ENCODE data around the gene REV1. TPM values are rescaled to one million over a fixed set of nuclear protein-coding genes. Genes with fewer than 3 reads are reported as not detected.

Gene REV1
- total and polyA plus RNA-seq, 2 of the 4 experiments (the other 2 are of a cell fraction), result 13.4 to 30.1 TPM

DNA sequence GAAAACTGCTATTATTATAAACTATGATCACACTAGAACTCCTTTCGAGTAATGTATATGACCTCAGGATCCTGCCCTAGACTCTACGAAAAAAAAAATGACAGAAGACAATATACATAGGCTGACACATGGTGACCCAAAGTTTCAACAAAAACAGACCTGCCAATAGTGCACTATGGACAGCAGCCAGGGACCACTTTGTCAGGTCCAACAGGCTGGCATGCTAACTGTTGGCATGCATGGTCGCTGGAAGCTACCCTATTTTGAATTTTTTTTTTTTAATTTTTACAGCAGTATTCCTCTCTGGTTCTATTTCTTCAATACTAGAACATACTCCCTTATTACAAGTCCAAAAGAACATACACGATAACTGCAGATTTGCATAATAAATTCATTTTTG is 38.1 kb downstream of the REV1 start:
- WGBS, 2 experiments (ENCODE audit: extremely low coverage in 2 of 2, insufficient read length in 1 of 2), result 67% methylated on average over 2 of the region's 4 CpGs; no CpG with 5 or more reads in 1 of the 2 experiments
- no peaks in the 10 kb centered on the region for H3K9me1 ChIP-seq (ENCODE audit: insufficient read depth, low read length)
- H3K4ac ChIP-seq (ENCODE audit: low read depth, low read length), result no peak overlapping the region
- H3K4me1 ChIP-seq (ENCODE audit: control insufficient read depth, insufficient read depth, low read length), result peaks cover 2% of the 10 kb centered on the region
- H4K8ac ChIP-seq (ENCODE audit: low read depth in 2 of 2, low read length in 2 of 2), result no peak overlapping the region
- no TSS peak for BruUV-seq (replicated peaks)
- peaks cover 9% of the 10 kb centered on the region for H3K36me3 ChIP-seq (ENCODE audit: control insufficient read depth, insufficient read depth, low read length)
- POLR2A ChIA-PET (ENCODE audit: unreplicated experiment), result no interaction called here
- no peak overlapping the region for H4K5ac ChIP-seq (ENCODE audit: low read depth, low read length)
- no peak overlapping the region for H2AFZ ChIP-seq (replicated peaks; ENCODE audit: low read length, poor library complexity)
- peaks cover 6% of the 10 kb centered on the region for H4K20me1 ChIP-seq (ENCODE audit: insufficient read depth, low read length)
- no peak overlapping the region for H2BK15ac ChIP-seq (ENCODE audit: low read depth, low read length)
- TF ChIP-seq RFX5 (IDR thresholded peaks at IDR 0.05; ENCODE audit: low read depth, low read length) (no peak), SMC3 (IDR thresholded peaks at IDR 0.05; ENCODE audit: low read depth, low read length) (no peak), FOS (IDR thresholded peaks at IDR 0.05; ENCODE audit: low read depth, low read length) (no peak), BHLHE40 (IDR thresholded peaks at IDR 0.05; ENCODE audit: low read depth, low read length) (no peak), POLR2A (IDR thresholded peaks at IDR 0.05; ENCODE audit: low read depth, low read length) (no peak), RAD21 (IDR thresholded peaks at IDR 0.05; ENCODE audit: low read length) (no peak), CHD1 (IDR thresholded peaks at IDR 0.05; ENCODE audit: low read depth, low read length) (no peak), NFE2L2 (IDR thresholded peaks at IDR 0.05; ENCODE audit: low read depth, low read length) (no peak), MXI1 (IDR thresholded peaks at IDR 0.05; ENCODE audit: borderline replicate concordance, low read depth, low read length) (no peak), MAZ (IDR thresholded peaks at IDR 0.05; ENCODE audit: borderline replicate concordance, low read depth, low read length) (no peak), CEBPB (IDR thresholded peaks at IDR 0.05; ENCODE audit: low read depth, low read length) (no peak), MAFK (IDR thresholded peaks at IDR 0.05; ENCODE audit: low read depth, low read length) (no peak), RCOR1 (IDR thresholded peaks at IDR 0.05; ENCODE audit: insufficient replicate concordance, low read length) (no peak)
- TF ChIP-seq, protein P1, sequence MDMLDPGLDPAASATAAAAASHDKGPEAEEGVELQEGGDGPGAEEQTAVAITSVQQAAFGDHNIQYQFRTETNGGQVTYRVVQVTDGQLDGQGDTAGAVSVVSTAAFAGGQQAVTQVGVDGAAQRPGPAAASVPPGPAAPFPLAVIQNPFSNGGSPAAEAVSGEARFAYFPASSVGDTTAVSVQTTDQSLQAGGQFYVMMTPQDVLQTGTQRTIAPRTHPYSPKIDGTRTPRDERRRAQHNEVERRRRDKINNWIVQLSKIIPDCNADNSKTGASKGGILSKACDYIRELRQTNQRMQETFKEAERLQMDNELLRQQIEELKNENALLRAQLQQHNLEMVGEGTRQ (IDR thresholded peaks at IDR 0.05; ENCODE audit: low read depth, low read length), result no peak
- TF ChIP-seq, protein P2, sequence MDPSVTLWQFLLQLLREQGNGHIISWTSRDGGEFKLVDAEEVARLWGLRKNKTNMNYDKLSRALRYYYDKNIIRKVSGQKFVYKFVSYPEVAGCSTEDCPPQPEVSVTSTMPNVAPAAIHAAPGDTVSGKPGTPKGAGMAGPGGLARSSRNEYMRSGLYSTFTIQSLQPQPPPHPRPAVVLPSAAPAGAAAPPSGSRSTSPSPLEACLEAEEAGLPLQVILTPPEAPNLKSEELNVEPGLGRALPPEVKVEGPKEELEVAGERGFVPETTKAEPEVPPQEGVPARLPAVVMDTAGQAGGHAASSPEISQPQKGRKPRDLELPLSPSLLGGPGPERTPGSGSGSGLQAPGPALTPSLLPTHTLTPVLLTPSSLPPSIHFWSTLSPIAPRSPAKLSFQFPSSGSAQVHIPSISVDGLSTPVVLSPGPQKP (IDR thresholded peaks at IDR 0.05; ENCODE audit: borderline replicate concordance, low read depth, low read length), result no peak
- TF ChIP-seq, protein P3, sequence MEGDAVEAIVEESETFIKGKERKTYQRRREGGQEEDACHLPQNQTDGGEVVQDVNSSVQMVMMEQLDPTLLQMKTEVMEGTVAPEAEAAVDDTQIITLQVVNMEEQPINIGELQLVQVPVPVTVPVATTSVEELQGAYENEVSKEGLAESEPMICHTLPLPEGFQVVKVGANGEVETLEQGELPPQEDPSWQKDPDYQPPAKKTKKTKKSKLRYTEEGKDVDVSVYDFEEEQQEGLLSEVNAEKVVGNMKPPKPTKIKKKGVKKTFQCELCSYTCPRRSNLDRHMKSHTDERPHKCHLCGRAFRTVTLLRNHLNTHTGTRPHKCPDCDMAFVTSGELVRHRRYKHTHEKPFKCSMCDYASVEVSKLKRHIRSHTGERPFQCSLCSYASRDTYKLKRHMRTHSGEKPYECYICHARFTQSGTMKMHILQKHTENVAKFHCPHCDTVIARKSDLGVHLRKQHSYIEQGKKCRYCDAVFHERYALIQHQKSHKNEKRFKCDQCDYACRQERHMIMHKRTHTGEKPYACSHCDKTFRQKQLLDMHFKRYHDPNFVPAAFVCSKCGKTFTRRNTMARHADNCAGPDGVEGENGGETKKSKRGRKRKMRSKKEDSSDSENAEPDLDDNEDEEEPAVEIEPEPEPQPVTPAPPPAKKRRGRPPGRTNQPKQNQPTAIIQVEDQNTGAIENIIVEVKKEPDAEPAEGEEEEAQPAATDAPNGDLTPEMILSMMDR (conservative IDR thresholded peaks at IDR 0.05; ENCODE audit: low read depth, low read length), result no peak
- H3K56ac ChIP-seq (ENCODE audit: extremely low read depth, insufficient read depth, low read length), result no peak overlapping the region
- H4K91ac ChIP-seq (ENCODE audit: insufficient read depth, low read depth, low read length), result no peak overlapping the region
- no peak overlapping the region for H3K18ac ChIP-seq (ENCODE audit: low read depth, low read length)
- H3K4me3 ChIP-seq (ENCODE audit: insufficient read depth, low read depth, low read length), result no peak overlapping the region
- H2AK5ac ChIP-seq (ENCODE audit: low read depth, low read length), result no peak overlapping the region
- in situ Hi-C loops (cut with MboI; ENCODE audit: low sequenced_read_pairs), result no loop called here
- no peak overlapping the region for H2AK9ac ChIP-seq (replicated peaks; ENCODE audit: low read depth, low read length, poor library complexity)
- no peak overlapping the region for H3K23ac ChIP-seq (ENCODE audit: low read depth, low read length)
- H3K27ac ChIP-seq (ENCODE audit: insufficient read depth, low read length), result no peak overlapping the region
- H3K4me2 ChIP-seq (ENCODE audit: low read depth, low read length), result no peak overlapping the region
- ATAC-seq (ENCODE audit: low read depth) (no peak), DNase-seq (no peak)
- H3K14ac ChIP-seq (replicated peaks; ENCODE audit: low read depth, low read length), result no peak overlapping the region
- CTCF ChIA-PET, result no interaction called here
- intact Hi-C loops (cut with micrococcal nuclease), result no loop called here
- H3K9me3 ChIP-seq (ENCODE audit: control insufficient read depth, insufficient read depth, low read length), result no peaks in the 10 kb centered on the region
- H3K9ac ChIP-seq (ENCODE audit: low read depth, low read length), result no peak overlapping the region
- H3K27me3 ChIP-seq (ENCODE audit: control insufficient read depth, insufficient read depth, low read length), result no peaks in the 10 kb centered on the region
- H2BK20ac ChIP-seq (ENCODE audit: low read depth, low read length), result no peak overlapping the region
- dilution Hi-C loops (cut with HindIII; ENCODE audit: low sequenced_read_pairs, unreplicated experiment), result no loop called here
- H3K79me1 ChIP-seq (ENCODE audit: low read depth in 1 of 2, low read length in 2 of 2), result peaks cover 8 to 31% of the 10 kb centered on the region in 2 experiments
- no peak overlapping the region for H2BK5ac ChIP-seq (ENCODE audit: low read depth, low read length, poor library complexity, severe bottlenecking)
- no peak overlapping the region for H2BK120ac ChIP-seq (ENCODE audit: low read depth, low read length)
